Measurements from ENCODE around the gene PXDN.
"Not testable (repeated sequence)": the region's sequence is repeated elsewhere in the genome, so short reads cannot be mapped to it uniquely, and the experiment has no call there.

PXDN gene

DNA sequence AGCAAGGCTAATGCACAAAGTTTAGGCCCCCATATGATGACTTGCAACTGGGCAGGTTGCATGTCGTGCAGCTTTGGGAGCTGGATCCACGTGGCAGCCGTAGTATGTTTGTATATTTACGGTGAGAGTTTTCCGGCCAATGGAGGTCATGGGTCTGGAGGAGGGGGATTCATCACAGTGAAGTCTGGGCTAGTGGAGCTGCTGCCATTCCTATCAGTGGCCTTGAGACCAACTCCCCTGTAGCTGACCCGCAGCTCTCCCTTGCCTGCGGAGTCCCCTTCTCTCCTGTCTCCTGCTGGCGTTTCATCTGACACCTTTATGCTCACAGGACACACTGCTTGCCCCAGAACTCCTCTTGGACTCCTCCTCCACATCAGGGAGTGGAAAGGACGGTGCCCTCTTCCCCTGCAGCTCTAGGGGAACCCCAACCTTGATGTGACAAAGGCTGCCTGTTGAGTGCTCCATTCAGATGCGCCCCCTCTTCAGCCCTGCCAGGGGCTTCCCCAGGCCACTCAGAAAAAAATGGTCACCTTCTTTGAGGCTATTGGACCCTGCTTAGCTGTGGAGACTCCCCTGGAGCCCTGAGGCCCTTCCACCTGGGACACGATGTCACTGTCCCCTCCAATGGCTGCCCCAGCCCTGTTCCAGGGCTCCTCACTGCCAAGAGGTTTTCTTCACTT lies 121.7 kb downstream of the PXDN start:
- DNase-seq: no peak

DNA sequence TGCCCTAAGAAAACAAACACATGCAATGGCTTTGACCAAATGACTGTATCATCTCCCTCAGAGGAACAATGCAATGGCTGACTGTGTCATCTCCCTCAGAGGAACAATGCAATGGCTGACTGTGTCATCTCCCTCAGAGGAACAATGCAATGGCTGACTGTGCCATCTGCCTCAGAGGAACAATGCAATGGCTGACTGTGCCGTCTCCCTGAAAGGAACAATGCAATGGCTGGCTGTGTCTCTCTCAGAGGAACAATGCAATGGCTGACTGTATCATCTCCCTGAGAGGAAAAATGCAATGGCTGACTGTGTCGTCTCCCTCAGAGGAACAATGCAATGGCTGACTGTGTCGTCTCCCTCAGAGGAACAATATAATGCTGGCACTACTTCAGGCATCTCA lies 122.3 kb downstream of the PXDN start:
- not testable (repeated sequence) for DNase-seq

DNA sequence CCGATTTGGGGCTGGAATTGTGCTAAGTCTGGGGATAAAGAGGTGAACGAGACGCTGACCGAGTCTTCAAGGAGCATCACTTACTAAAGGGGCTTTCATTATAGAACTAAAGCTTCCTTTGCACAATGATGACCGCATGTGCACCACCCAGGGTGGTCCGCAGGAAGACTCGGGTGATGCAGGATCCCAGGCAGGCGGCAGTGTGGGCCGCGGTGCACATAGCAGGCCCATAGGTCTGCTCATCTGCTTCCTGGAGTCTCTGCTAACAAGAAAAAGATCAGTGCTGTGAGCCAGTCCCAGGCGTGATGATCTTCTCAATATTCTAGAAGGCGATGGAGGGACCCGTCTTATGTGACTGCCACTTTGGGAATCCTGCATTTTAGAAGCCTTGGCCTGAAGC lies 122.8 kb downstream of the PXDN start:
- DNase-seq: no peak

DNA sequence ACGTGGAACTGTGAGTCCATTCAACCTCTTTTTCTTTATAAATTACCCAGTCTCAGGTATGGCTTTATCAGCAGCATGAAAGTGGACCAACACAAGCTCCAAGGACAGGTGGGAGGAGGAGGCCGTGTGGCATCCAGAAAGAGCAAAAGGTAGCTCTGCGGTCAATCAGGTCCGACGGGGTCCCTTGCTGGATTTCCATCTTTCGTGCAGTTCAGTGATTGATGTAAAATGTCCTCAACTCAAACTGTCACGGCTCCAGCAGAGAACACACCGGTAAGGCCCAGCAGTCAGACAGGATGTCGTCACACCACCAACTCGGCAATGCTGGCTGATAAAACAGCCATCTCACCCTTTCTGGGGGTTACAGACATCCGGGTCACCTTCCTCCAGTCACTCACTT lies 123.3 kb downstream of the PXDN start:
- DNase-seq: no peak

DNA sequence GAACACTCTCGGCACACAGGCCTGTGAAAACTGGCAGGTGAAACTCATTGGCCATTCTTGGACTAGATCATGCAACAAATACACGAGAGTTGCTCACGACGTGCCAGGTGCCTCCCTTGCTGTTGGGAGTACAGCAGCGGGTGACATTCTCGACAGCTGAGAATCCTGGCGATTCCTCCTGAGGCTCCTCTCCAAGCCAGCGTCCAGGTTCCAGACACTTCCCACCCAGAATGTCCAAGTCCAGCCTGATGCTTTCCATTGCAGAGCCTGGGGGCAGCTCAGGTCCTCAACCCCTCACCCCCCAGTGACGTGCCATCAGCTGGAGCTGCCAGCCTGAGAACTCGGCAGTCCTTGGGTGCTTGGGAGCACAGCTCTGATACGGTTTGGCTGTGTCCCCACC lies 124.2 kb downstream of the PXDN start:
- DNase-seq: no peak

DNA sequence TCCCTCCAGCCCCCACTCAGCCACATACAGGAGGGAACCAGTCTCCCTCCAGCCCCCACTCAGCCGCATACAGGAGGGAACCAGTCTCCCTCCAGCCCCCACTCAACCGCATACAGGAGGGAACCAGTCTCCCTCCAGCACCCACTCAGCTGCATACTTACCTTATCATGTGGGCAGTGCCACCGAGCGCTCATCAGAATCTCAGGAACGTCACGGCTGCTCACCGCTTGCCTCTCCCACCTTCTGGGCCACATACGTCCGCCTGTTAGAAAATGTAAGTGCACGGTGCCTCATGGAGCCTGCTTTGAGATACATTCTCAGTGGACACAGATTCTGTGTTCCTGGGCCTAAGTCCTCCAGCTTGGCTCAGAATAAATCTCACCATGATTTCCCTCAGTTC lies 124.8 kb downstream of the PXDN start:
- no peak for DNase-seq

DNA sequence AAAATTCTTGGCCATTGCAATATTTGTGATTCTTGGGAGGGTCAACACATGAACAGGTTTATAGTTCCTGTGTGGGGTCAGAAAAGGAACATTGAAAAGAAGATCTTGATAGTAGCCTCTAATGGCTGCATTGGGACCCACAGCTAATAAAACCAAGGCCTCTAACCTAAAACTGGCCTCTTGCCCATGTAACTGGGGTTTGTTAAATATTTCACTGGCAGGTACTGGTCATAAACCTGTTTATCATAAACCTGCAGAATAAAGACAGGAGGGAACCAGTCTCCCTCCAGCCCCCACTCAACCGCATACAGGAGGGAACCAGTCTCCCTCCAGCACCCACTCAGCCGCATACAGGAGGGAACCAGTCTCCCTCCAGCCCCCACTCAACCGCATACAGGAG lies 125.3 kb downstream of the PXDN start:
- no peak for DNase-seq

DNA sequence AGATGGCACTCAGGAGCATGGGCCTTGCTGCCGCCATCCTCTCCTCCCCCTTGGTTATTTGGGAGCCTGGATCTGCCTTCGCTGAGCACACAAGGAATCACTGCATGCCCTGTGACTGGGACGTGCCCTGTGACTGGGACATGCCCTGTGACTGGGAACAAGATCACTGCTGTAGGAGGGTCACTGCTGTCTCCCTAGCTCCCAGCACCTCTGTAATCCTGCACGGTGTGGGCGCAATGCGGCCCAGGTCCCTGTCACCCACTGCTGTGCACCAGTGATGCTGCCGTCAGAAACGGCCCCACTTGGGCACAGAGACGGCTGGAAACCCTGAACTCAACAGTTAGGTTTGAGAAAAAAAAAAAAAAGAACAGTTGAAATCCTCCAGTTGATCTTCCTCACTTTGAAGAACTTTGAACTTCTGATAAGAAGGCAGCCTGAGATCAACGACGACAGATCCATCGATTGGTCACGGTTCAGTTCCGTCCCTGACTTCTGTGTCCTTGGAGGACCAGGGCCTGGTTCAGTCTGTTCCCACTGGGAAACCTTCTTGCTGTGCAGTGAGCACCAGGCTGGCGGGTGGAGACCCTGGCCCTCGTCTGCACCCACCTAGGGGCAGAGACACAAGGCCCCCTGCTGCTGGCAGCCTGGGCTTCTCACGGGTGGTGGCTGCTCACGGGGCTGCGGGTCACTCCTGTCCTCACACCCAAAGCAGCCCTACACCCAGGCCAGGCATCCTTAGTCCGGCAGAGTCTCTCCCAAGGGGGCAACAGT lies 125.9 kb downstream of the PXDN start:
- no peak for DNase-seq

DNA sequence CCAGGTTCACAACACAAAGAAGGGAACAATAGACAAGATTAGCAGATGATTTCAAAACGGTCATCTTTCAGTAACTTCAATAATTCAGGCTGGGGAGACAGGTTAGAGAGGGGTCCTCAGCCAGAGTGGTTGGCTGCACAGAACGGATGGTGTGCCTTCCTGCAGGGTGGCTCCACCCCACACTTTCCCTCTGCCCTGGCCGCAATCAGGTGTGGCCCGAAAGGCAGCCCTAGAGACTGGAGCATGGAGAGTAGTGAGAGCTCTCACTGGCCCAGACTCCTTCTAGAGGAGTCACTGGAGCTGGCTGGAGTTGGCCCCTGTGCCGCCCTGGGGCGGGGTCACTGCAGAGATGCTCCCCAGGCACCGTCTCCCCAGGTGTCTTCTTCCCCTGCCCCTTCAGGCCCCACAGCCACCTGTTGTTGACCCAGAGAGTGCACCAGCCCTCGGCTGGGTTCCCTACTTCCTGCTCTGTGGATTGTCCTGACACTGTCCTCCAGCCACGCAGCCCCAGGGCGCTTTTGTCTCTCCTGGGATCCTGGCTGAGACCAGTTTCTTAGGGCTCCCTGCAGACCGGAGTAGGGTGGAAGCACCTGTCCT lies 126.8 kb downstream of the PXDN start:
- DNase-seq: no peak

DNA sequence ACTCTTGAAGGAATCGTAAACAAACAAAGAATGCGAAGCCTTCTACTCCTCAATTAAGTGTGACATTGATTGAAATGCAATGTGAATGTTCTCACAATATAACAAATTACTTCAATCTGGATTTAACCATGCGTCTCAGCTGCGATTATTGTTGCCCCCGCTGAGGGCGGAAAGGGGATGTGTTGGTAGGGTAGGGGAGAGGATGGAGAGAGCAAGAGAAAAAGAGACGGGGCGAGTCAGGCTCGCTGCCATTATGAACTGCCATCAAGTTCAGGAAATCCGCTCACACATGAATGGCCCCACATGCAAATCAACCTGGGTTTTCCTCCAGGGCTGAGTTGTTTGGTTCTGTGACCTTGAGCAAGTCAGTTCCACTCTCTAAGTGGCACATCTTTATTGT lies 129.8 kb downstream of the PXDN start:
- DNase-seq: no peak

DNA sequence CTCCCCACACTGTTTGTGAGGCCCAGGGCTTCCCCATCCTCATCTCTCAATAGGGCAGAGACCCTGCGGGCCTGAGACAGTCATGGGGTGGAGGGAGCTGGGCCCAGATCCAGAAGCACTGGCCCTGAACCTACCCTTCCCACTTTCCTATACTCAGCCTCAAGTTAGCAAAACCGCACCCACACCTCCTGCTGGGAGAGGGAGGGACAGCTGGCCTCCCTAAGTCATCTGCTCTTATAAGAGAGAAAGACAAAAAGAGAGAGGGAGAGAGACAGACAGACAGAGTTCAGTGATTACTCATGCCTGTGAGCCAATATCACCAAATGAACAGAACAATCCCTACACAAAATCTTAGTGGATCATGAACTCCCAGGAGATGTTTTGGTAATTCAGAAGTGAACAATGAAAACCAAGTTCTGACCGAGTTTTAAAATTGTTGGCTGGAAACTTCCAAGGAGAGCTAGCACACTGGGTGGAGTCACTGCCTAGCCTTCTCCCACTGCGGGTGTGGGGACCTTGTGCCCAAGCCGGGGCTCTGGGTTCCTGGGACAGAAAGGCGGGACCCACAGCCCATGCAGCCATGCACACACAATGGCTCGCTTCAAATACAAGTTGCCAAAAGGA lies 130.5 kb downstream of the PXDN start:
- DNase-seq: no peak

DNA sequence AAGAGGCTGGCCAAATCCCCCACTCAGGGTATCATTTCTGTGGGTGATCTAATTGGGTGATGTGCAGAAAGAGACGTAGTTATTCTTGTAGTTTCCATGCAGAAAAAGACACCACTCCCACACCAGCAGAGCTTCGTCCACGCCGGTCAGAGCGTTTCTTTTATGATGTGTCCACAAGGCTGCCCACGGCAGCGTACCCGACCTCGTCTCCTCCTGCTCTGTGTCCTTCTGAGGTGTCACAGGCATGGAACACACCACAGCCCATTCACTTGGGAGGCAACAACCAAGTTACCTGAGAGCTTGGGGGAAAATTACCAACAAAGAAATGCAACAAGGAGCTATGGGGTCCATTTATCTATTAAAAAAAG lies 131.3 kb downstream of the PXDN start:
- DNase-seq: no peak

DNA sequence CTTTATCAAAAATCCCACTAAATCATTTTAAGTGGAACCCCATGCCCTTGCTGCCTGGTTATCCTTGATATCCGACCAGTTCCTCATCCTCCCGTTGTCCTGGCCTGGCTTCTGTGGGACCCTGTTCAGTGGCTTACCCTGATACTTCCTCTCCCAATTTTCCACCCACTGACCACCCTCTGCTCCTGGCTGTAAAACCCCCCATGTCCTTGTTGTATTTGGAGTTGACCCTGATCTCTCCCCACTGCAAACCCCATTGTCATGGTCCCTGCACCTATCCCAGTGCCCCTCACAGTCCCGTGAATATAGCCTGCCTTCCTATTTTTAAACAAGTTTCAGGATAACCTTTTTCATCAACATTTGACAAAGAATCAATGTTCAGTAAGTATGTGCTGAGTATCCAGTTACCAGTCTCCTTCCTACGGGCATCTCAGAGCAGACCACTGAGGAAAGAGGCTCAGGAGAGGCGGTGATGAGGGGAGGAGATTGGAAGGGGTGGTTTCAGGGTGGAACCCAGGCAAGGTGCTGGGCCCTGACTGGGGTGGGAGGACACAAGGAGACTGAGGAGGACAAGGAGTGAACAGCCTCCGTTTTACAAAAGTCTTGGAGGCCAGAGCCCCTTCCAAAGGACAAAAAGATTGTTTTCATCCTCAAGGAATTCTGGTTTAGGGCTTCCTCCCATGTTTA lies 131.8 kb downstream of the PXDN start:
- no peak for DNase-seq

DNA sequence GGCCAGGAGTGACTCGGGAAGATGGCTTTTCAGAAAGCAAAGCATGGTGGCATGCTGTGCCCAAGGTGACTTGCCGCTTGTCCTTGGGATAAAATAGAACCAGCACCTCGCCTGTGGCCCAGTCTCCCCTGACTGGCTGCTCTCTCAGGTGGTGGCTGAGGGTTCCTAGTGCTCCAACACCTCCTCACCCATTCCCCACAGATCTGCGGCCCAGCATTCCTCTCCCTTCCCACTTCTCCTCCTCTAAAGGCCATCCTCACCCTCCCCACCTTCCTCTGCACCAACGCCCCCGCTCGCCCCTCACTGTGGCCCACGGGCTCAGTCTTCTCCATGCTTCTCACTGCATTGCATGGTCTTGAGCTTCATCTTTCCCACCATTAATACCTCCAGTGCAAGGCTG lies 132.4 kb downstream of the PXDN start:
- no peak for DNase-seq

DNA sequence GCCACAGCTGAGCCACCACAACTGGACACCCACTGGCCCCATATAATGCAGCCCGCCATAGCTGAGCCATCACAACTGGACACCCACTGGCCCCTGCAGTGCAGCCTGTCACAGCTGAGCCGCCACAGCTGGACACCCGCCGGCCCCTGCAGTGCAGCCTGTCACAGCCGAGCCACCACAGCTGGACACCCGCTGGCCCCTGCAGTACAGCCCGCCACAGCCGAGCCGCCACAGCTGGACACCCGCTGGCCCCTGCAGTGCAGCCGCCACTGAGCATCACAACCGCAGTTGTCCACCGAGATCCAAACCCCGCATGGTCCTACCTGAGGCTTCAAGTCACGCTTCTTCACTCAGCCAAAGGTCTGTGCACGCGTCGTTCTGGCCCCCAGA lies 134.2 kb downstream of the PXDN start:
- DNase-seq: no peak

DNA sequence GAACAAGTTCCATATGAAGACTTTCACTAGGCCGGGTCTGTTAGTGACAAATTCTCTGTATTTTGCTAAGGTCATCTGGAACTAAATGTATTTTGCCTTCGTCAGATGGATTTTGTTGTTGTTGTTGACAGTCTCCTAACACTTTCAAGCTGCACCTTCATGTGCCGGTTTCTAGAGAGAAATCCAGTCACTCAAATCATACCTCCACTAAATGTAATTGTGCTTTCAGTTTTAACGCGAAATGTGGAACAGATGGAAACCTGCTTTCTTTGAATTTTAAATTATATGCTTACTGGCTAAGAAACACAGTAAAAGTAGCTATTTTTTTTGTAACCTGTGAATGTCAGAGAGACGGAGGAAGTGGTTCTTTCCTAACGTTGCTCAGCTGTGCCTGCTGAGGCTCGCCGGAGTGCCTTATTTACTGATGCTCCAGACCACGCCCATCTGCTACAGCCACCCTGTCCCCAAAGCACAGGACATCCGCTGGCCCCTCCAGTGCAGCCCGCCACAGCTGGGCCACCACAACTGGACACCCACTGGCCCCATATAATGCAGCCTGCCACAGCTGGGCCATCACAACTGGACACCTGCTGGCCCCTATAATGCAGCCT lies 134.7 kb downstream of the PXDN start:
- DNase-seq: no peak

DNA sequence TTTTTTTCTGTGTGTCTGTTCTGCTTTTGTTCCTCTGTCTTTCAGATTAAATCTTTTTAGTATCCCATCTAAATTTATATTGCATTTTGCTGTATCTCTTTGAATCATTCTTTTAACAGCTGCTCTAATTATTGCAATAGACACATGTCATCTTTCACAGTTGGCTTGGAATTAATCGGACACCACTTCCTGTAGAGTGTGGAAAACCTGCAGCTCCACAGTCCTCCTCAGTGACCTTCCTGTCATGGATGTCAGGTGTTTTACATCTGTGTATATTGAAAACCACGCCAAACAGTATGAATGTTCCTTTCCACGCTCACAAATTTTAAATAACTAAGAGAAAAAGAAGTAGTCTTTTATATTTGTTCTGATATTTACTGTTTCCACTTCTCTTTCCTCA lies 135.3 kb downstream of the PXDN start:
- DNase-seq: no peak

DNA sequence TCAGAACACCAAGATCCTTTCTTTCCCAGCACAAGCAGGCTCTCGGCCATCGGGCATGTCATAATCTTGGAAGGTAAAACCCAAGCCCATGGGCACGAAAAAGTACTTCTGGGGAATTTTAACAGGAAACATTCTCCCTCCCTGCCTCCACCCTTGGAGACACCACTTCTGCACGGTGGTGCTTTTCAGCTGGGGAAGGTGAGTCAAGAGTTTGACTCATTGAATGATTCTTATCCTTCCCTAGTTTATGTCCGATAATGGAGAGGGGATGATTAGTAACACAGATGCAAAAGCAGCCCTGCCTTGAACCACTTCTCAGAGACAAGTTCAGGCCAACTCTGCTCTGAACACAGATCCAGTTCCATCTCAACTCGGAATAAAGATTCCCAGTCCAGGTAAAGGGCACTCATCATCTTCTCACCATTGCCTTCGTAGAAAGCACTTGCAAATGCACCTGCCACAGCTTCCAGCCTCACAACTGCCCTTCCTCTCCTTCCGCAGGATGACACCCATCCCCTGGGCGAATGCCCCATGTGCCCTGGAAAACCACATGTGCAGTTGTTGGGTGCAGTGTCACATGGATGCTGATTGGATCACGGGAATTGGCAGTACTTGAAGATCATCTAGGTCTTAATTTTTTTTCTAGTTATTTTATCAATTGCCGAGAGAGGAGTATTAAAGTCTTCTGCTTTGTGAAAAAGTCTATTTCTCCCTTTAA lies 136.2 kb downstream of the PXDN start:
- no peak for DNase-seq

DNA sequence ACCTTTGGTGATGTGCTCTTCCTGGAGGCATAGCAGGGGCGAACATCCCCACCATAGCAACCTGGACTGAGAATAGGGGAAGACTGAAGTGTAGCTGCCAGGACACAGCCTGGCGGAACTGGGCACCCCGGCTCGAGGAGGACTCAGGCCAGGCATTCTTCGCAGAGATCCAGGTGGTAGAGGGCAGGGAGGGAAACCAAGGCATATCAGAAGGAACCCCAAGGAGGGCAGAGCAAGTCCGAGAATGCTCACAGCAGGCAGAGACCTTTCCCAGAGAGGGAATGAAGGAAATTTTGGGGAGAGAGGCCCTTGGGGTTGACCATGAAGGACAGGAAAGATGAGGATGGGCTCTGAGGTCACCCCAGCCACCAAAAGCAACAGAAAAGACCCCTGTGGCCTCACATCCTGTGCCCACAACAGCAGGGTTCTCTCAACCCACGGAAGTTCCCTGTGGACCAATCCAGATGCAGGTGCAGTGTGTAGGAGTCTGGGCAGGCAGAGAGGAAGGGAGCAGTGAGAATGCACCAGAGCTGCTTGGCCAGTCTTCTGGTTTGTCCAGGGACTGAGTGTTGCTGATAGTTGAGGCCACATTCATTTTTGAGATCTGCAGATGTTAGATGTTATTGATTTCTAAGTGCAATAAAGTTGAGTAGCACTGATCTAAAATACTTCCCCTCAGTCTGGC lies 136.9 kb downstream of the PXDN start:
- no peak for DNase-seq

DNA sequence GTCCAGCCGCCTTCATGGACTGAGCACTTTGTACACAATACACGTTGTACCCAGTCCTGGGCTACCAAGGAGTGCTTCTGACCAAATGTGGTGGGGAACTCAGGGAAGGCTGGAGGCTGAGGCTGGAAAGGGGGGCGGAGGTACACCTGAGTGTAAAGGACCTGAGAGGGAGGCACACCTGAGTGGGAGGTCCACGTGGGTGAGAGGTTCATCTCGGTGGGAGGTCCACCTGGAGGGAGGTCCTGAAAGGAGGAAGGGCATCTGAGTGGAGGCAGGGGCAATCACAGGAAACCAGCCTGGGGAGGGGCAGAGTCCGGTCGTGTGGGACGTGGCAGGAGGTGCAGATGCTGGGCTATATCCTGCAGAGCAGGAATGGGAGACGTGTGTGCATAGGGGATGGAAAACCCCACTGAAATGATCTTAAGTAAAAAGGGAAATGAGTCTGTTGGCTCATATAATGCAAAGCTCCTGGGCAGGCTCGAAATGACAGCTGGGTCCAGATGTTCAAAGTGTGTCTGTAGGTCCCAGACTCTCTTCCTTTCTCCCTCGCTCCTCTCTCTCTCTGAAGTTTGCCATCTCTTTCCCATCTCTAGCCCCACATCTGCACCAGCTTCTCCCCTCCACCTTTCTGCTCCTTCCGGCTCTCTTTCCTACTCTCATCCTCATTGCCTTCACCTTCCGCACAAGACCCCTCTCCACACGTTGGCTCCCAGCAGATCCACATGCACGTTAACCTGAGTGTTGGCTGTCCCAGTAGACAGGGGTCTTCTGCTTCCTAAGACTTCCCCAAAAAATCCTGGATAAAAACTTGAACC lies 137.7 kb downstream of the PXDN start:
- DNase-seq: no peak

DNA sequence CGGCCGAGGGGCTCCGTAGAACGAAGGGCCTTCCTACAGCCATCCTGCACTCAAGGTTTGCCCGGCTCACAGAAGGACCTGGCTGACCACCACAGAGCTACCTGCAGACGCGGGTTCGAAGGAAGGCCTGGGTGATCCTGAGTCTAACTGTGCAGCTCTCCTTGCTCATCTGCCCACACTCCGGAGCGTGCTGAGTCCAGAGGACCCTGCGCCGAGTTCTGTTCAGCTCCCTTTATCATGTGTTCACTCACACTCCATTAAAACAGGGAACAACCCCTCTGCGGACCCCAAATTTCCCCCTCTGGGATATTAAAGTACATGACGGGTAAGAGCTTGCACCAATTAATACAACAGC lies 138.3 kb downstream of the PXDN start:
- DNase-seq: no peak
